ENCODE measurements around the gene COX4I1.

COX4I1 gene

GRCh38 chr16:85839681-85840240 is 40.3 kb downstream of the COX4I1 start:
- DNase-seq (ENCODE audit: low read depth in 2 of 3, low spot score in 1 of 3) = no peak

DNA sequence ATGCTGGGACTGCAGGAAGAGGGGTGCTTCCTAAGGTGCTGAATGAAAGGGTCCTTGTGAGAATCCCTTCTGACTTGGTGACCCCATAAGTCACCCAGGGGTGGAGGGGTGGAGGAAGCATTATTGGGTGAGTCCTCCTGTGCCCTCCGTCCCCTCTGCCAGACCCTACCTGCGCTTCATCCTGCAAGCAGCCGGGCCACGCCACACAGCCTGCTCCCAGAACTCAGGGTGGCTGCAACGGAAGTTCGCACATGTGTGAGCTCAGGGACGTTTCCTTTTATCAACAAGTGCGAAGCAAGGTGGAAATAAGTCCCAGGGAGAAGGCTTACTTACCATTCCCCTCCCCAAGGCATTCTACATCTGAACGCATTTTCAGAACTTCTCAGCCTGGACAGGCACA is 40.9 kb downstream of the COX4I1 start:
- DNase-seq (ENCODE audit: low read depth in 2 of 3, low spot score in 1 of 3) = no peak

DNA sequence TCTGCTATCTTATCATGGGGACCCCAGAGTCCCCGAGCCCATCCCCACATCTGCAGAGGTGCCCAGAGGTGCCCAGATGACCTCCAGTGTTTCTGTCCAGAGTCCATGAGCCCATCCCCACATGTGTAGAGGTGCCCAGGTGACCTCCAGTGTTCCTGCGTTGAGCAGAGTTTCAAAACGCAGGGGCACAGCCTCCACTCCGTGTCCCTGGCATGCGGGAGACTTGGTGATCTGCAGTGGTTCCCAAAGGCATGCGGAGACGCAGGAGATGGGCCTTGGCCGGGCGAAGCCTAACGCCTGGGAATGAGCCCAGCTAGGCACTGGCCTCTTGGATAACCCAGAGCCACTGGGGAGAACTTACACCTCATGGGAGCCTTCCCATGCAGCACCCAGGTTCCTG is 41.3 kb downstream of the COX4I1 start:
- no peak for DNase-seq (ENCODE audit: low read depth in 2 of 3, low spot score in 1 of 3)

DNA sequence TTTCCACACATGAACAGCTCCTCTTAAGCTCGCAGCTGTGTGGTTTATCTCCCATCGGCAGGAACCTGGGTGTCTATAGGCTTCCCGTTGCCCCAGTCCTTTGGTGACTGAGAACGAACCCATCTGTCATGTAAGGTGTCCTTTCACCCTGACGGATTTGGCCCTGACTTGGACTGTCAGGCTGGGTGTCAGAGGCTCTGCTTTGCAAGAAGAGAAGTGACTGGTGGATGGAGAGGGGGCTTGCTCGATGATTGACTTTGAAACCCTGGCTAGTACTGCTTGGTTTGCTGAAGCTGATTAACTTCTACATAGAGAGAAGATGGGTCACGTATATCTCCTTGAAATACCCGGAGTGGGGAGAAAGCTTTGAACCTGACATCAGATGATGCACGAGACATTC is 42.9 kb downstream of the COX4I1 start:
- DNase-seq (ENCODE audit: low read depth in 2 of 3, low spot score in 1 of 3) = no peak

- no peak for DNase-seq (ENCODE audit: low read depth in 2 of 3, low spot score in 1 of 3)
Observed at GRCh38 chr16:85842848-85843247, 43.4 kb downstream of the COX4I1 start.

DNA sequence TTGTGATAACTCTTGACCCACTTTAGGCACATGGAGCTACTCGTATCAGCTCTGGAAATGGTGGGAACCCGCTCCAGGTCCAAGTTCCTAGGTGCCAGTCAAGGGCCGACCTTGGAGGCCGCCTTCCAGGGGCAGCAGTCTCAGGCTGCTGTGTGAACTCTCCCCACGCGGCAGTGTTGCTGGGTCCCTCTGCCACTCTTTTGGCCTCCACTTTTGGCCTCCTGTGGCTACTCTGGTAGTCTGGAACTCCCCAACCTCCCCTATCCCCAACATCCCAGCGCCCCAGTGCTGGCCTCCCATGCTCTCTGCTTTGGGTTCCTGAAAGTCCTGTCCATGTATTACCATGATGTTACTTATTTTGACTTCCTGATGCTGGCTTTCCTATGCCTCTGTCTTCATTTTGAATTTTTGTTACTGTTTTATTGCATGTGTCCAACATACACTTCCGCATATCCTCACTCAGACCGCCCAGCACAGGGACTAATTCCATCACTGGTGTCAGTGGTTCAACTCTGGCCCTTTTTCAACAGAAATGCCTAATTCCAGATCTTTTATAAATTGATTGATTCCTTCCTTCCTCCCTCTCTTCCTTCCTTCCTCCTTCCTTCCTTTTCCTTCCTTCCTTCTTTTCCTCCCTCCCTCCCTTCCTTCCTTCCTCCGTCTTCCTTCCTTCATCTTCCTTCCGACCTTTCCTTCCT is 44.1 kb downstream of the COX4I1 start:
- DNase-seq (ENCODE audit: low read depth in 2 of 3, low spot score in 1 of 3) = no peak

GRCh38 chr16:85844169-85844481 is 44.6 kb downstream of the COX4I1 start:
- DNase-seq (ENCODE audit: low read depth in 2 of 3, low spot score in 1 of 3) = no peak

DNA sequence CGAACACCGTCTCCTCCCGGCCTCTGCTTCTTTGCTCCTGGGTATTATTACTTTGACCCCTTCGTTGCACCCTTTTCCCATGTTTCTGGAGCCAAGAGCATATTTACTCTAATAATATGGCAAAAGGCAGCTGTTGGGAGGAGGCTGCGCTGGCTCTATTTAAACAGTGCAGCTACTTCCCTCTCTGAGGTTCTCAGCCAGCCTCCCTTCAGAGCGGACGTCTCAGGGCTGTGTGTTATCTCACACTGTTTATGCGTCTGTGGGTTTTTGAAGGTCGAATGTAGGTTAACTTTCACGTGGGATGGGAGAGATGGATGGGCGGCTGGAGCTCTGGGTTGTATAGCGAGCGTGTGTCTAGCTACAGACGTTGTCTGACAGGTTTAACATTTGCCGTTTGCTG is 45.3 kb downstream of the COX4I1 start:
- no peak for DNase-seq (ENCODE audit: low read depth in 2 of 3, low spot score in 1 of 3)

GRCh38 chr16:85845266-85845665 is 45.8 kb downstream of the COX4I1 start:
- DNase-seq (ENCODE audit: low read depth in 2 of 3, low spot score in 1 of 3) = no peak

DNA sequence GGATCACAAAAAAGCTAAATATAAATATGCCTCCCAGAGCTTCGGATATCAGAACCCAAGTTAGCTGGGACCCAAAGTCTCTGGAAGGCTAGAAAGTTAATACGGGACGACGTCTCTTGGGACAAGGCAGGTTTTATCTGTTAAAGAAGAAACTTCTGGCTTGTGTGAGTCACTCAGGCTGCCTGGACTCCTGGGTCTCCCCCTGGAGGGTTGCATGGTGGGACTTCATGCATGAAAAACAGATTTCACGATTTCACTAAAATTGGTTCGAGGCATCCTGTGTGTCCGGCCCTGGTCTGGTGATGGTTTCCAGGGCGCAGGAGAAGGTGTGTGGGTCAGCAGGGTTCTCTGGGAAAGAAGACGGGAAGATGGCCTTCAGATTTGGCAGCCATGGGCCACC is 47.0 kb downstream of the COX4I1 start:
- no peak for DNase-seq (ENCODE audit: low read depth in 2 of 3, low spot score in 1 of 3)

DNA sequence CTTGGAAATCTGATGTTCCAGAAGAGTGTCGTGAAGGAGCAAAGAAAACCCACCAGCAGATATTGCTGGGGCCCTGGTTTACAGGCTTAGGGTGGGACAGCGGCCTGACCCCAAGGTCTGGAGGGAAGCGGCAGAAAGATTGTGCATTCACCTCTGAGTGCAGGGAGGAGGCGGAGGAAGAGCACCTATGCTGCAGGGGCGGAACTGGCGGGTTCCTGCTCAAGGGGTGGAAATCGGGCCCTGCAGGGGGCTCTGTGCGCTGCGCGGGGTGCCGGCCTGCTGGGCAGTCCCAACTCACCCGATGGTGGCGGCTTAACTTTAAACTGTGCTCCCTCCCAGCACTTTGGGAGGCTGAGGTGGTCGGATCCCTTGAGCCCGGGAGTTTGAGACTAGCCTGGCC is 47.5 kb downstream of the COX4I1 start:
- no peak for DNase-seq (ENCODE audit: low read depth in 2 of 3, low spot score in 1 of 3)

DNA sequence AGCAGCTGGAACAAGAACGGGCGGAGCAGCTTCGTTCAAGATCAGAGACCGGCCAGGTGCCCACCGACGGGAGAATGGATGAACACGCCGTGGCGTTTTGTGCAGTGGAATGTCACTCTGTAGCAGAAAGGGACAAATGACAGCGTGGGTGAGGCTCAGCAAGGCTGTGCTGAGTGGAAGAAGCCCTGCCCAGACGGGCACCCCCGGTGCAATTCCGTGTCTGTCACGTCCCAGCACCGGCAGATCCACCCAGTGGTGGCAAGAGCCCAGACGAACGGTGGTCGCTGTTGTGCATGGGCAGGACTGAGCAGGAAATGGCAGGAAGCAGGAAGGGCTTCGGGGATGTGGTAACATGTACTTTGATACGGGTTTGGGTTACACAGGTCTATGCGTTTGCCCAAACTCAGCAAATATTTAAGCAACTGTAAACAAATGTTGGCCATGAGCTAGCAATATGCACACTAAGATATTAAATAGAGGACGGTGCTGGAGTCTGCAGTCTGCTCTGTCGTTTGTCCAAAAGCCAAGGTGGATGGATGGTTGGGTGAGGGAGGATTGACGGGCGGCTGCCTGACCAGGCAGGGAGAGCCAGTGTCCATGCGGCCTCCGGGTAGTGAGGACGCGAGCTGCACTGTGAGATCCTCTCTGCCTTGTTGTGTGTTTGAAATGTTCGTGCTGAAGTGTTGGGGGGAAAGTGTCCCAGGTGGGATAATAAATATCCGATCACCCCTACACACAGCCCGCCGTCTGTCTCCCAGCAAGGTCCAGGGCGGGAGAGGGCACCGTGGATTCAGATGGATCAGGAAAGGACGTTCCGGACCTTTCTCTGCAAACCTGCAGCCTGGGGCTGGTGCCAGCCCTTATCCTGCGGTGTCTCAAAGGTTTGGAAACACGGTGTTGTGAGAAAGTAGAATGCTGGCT is 48.4 kb downstream of the COX4I1 start:
- DNase-seq (ENCODE audit: low read depth in 2 of 3, low spot score in 1 of 3) = no peak

GRCh38 chr16:85848986-85849385 is 49.5 kb downstream of the COX4I1 start:
- no peak for DNase-seq (ENCODE audit: low read depth in 2 of 3, low spot score in 1 of 3)

GRCh38 chr16:85849388-85849787 is 49.9 kb downstream of the COX4I1 start:
- no peak for DNase-seq (ENCODE audit: low read depth in 2 of 3, low spot score in 1 of 3)

- no peak for DNase-seq (ENCODE audit: low read depth in 2 of 3, low spot score in 1 of 3)
Observed at GRCh38 chr16:85850344-85850880, 50.9 kb downstream of the COX4I1 start.

DNA sequence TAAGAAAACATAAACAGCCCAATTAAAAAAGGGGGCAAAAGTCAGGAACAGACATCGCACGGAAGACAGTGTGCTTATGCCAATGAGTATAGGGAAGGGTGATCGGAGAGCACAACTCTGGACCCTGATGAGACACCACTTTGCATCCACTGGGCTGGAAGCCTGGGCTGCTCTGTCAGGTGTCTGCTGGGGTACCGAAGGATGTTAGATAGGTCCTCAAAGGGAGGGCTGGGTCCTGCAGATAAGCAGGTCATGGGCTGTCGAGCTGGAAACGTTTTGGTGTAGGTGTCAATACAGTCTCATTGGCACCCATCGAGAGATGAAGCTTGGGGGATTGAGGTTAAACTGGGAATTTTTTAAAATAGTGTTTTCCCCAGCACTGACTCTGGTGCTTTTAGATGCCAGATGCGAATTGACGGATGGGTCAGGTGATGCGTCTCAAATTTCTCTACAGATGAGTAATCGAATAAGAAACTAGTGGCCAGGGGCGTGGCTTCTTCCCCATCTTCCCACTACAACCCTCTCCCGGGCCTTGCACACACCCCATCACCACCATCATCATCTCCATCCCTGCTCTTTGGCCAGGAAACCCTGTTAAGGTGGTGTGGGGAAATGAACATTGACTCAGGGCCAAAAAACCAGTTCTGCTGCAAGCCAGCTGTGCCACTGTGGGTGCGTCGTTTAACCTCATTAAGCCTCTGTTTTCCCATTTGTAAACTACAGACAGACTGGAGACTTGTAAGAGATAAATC is 51.7 kb downstream of the COX4I1 start:
- DNase-seq (ENCODE audit: low read depth in 2 of 3, low spot score in 1 of 3) = no peak

DNA sequence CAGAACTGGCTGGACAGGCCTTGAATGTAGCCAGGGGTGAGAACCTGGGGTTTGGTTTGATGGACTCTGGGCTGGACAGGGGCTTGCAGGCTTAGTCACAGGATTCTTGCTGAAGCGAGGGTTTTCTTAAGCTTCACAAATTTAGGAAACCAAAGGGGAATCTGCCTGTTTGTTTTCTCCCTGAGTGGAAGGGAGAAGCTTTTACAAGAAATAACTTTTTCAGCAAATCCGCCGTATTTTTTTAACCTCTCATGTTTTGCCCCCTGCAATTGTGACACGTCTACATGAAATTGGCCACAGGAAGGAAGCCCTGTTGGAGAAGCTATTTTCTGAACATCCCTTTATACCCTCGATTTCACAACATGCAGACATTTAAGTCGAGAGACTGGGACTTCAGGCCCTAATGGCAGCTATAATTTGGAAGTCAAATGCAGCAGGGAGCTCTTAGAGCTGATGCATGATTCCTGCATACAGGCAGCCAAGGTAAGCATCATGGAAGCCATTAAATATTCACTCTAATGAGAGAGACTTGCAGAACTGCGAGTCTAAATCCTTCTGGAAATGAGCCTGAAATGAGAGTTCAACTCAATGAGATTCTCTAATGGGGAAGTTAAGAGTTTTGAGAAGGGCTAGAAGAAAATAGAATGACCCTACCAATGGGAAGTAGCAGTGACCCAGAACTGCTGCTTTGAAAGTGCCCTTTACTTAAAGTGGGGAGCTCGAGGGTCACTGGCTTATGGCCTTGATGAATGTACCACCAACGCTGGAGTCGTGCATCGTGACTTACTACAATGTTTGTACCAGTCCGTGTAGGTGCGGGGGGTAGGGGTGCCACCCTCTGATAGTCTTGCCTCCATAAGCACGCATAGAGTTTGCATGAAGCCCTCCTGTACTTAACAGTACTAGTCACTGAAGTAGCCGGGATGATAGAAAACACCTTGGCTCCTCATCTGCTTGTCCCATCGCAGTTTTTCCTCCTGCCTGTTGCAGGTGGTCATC is 54.4 kb downstream of the COX4I1 start:
- DNase-seq (ENCODE audit: low read depth in 2 of 3, low spot score in 1 of 3) = no peak

DNA sequence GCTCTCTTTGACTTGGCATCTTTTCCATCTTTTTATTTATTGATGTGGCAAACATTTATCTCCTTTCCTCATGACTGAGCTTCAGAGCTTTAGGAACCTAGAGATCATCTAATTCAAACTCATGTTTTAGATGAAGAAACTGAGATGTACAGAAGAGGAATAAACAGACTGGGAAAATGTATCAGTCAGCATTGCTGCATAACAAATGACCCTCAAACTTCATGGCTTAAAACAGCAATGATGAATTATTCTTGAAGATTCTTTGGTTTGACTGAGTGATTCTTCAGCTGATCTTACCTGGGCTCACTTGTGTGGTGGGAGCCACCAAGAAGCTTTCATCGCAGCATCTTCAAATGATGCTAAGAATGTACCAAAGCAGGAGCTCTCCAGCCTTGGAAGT is 55.4 kb downstream of the COX4I1 start:
- no peak for DNase-seq (ENCODE audit: low read depth in 2 of 3, low spot score in 1 of 3)

- no peak for DNase-seq (ENCODE audit: low read depth in 2 of 3, low spot score in 1 of 3)
Observed at GRCh38 chr16:85856079-85856478, 56.6 kb downstream of the COX4I1 start.

GRCh38 chr16:85856585-85856984 is 57.1 kb downstream of the COX4I1 start:
- no peak for DNase-seq (ENCODE audit: low read depth in 2 of 3, low spot score in 1 of 3)

Measured in stimulated activated CD4-positive, alpha-beta T cell treated with anti-CD3 and anti-CD28 coated beads, Interleukin-12 subunit alpha, Interleukin-12 subunit beta, amount 100 ng/mL, for 48 hours (primary cell).